ENCODE measurements around the gene SLC23A1.

The SLC23A1 gene

DNA sequence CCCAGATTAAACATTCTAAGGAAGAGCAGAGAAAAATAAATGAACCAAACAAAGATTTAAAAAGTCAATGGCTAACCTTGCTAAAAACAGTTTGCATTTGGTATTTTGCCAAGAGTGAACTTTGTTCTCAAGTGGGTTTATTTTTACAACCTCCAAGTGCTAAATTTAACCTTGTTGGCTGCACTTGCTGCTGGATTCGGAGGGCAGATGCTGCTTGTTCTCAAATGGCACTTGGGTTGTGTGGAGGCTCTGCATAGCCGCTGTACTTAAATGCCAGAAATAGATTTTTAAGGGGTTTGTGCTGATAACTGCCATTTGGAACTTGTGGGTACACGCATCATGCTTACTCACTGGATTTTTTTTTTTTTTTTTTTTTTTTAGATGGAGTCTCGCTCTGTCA, 34.1 kb upstream of the SLC23A1 start:
- Histone ChIP-seq H3K27me3 (ENCODE audit: insufficient read depth, low read depth) (no peaks in the 10 kb centered on the region), H4K20me1 (ENCODE audit: insufficient read depth) (no peaks in the 10 kb centered on the region), H3K4me2 (peak overlapping the region; percentile 17; the same call in 1 of the 2 replicates), H3K9ac (no peak overlapping the region), H2AFZ (ENCODE audit: low read depth) (no peak overlapping the region), H3K27ac (no peak overlapping the region; the same call in 1 of the 2 replicates), H3K4me3 (IDR thresholded peaks at IDR 0.05; ENCODE audit: insufficient read depth, low read depth, low read length) (no peak overlapping the region), H3K79me2 (ENCODE audit: insufficient read depth, low read depth) (no peaks in the 10 kb centered on the region), H3K4me1 (ENCODE audit: low read depth, poor library complexity, severe bottlenecking) (peaks cover 86% of the 10 kb centered on the region), H3K36me3 (ENCODE audit: insufficient read depth) (no peaks in the 10 kb centered on the region)
- TF ChIP-seq, protein P1, sequence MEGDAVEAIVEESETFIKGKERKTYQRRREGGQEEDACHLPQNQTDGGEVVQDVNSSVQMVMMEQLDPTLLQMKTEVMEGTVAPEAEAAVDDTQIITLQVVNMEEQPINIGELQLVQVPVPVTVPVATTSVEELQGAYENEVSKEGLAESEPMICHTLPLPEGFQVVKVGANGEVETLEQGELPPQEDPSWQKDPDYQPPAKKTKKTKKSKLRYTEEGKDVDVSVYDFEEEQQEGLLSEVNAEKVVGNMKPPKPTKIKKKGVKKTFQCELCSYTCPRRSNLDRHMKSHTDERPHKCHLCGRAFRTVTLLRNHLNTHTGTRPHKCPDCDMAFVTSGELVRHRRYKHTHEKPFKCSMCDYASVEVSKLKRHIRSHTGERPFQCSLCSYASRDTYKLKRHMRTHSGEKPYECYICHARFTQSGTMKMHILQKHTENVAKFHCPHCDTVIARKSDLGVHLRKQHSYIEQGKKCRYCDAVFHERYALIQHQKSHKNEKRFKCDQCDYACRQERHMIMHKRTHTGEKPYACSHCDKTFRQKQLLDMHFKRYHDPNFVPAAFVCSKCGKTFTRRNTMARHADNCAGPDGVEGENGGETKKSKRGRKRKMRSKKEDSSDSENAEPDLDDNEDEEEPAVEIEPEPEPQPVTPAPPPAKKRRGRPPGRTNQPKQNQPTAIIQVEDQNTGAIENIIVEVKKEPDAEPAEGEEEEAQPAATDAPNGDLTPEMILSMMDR (conservative IDR thresholded peaks at IDR 0.05; ENCODE audit: low read depth, low read length): no peak

DNA sequence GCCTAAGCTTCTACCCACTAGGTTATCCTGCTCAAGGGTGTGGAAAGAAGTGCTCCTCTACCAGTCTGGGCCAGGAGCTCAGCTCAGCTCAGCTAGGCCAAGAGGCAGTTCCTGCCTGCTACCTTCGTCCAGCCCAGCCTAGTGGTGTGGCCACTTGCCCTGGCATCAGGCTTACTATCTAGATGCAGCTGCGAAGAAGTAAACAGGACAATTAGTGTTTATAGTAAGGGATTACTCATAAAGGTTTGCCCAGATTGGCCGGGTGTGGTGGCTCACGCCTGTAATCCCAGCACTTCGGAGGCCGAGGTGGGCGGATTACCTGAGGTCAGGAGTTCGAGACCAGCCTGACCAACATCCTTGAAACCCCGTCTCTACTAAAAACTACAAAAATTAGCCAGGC, 33.6 kb upstream of the SLC23A1 start:
- H3K27ac ChIP-seq: peak overlapping the region; percentile 94
- no peak overlapping the region for H3K4me3 ChIP-seq (IDR thresholded peaks at IDR 0.05; ENCODE audit: insufficient read depth, low read depth, low read length)
- no peaks in the 10 kb centered on the region for H3K79me2 ChIP-seq (ENCODE audit: insufficient read depth, low read depth)
- no peak overlapping the region; the same call in 1 of the 2 replicates for H2AFZ ChIP-seq (ENCODE audit: low read depth)
- H3K4me2 ChIP-seq: peak overlapping the region; percentile 94; the same call in 1 of the 2 replicates
- H4K20me1 ChIP-seq (ENCODE audit: insufficient read depth): no peaks in the 10 kb centered on the region
- peaks cover 86% of the 10 kb centered on the region for H3K4me1 ChIP-seq (ENCODE audit: low read depth, poor library complexity, severe bottlenecking)
- H3K27me3 ChIP-seq (ENCODE audit: insufficient read depth, low read depth): no peaks in the 10 kb centered on the region
- H3K9ac ChIP-seq: no peak overlapping the region
- H3K36me3 ChIP-seq (ENCODE audit: insufficient read depth): no peaks in the 10 kb centered on the region
- TF ChIP-seq, protein P1 (conservative IDR thresholded peaks at IDR 0.05; ENCODE audit: low read depth, low read length): no peak

DNA sequence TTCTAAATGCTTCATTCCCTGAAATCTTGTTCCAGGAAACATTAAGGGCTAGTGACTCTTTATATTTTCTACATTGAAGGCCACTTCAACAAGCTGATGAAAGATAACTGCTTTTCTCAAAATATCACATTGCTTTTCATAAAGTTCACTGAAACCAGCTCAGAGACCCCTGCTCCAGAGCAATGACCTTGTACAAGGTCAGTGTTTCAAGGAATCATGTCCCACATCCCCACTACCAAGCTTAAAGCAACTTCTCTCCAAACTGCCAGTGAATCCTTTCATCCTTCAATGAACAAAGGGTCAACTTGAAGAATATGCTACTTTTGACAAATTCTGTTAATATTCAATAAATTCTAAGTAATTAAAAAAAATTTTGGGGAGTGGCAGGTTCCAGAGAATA, 32.8 kb upstream of the SLC23A1 start:
- peak overlapping the region; percentile 65; the same call in 1 of the 2 replicates for H3K9ac ChIP-seq
- peaks cover 86% of the 10 kb centered on the region for H3K4me1 ChIP-seq (ENCODE audit: low read depth, poor library complexity, severe bottlenecking)
- no peaks in the 10 kb centered on the region for H3K79me2 ChIP-seq (ENCODE audit: insufficient read depth, low read depth)
- H3K27me3 ChIP-seq (ENCODE audit: insufficient read depth, low read depth): no peaks in the 10 kb centered on the region
- peak overlapping the region; percentile 46; the same call in 1 of the 2 replicates for H2AFZ ChIP-seq (ENCODE audit: low read depth)
- no peak overlapping the region for H3K4me3 ChIP-seq (IDR thresholded peaks at IDR 0.05; ENCODE audit: insufficient read depth, low read depth, low read length)
- peak overlapping the region; percentile 94 for H3K27ac ChIP-seq
- H3K36me3 ChIP-seq (ENCODE audit: insufficient read depth): no peaks in the 10 kb centered on the region
- H3K4me2 ChIP-seq: peak overlapping the region; percentile 94
- TF ChIP-seq, protein P1 (conservative IDR thresholded peaks at IDR 0.05; ENCODE audit: low read depth, low read length): no peak
- H4K20me1 ChIP-seq (ENCODE audit: insufficient read depth): no peaks in the 10 kb centered on the region

DNA sequence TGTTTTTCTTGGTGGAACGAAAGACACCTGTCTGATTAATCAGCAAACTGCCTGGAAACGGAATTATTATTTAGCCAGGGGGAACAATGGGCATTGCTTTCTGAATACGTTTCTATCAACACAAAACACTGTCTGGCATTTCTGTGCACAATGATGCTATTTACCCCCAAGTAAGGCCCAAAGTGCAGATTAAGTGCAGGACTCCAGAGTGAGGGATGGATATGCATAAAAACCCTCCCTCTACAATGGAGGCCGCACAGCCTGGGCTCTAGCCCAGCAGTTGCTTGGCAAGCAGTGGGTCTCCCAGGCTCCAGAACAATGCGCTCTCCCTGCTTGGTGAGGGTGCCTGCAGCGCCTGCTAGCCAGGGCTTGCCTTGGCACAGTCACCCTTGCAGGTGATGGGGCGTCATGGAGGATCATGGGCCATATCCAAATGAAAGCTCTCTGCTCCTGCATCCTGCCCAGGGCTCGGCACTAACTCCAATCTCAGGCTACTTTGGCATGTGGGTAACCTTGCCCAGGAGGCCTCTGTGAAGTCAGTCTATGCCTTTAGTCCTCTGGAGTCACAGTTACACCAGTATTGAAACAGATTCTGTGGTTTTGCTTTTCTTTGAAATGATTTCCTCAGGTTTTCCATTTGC, 32.2 kb upstream of the SLC23A1 start:
- Histone ChIP-seq H3K27me3 (ENCODE audit: insufficient read depth, low read depth) (no peaks in the 10 kb centered on the region), H2AFZ (ENCODE audit: low read depth) (peak overlapping the region; percentile 46), H3K4me3 (IDR thresholded peaks at IDR 0.05; ENCODE audit: insufficient read depth, low read depth, low read length) (no peak overlapping the region), H3K79me2 (ENCODE audit: insufficient read depth, low read depth) (no peaks in the 10 kb centered on the region), H3K9ac (peak overlapping the region; percentile 65; the same call in 1 of the 2 replicates), H3K4me2 (peak overlapping the region; percentile 94), H3K36me3 (ENCODE audit: insufficient read depth) (no peaks in the 10 kb centered on the region), H3K27ac (peak overlapping the region; percentile 94), H3K4me1 (ENCODE audit: low read depth, poor library complexity, severe bottlenecking) (peaks cover 85% of the 10 kb centered on the region), H4K20me1 (ENCODE audit: insufficient read depth) (no peaks in the 10 kb centered on the region)
- TF ChIP-seq, protein P1 (conservative IDR thresholded peaks at IDR 0.05; ENCODE audit: low read depth, low read length): no peak

Measured in KMS-11 (cell line).